Measurements from ENCODE around the gene FOSL2.
A peak's percentile ranks its signal among the peaks of the same experiment; 100 is the strongest.
"Not testable (repeated sequence)": the region's sequence is repeated elsewhere in the genome, so short reads cannot be mapped to it uniquely, and the experiment has no call there.

FOSL2 gene

GRCh38 chr2:28357055-28357454 is 35.6 kb upstream of the FOSL2 start:
- no peak for DNase-seq (ENCODE audit: low spot score)

DNA sequence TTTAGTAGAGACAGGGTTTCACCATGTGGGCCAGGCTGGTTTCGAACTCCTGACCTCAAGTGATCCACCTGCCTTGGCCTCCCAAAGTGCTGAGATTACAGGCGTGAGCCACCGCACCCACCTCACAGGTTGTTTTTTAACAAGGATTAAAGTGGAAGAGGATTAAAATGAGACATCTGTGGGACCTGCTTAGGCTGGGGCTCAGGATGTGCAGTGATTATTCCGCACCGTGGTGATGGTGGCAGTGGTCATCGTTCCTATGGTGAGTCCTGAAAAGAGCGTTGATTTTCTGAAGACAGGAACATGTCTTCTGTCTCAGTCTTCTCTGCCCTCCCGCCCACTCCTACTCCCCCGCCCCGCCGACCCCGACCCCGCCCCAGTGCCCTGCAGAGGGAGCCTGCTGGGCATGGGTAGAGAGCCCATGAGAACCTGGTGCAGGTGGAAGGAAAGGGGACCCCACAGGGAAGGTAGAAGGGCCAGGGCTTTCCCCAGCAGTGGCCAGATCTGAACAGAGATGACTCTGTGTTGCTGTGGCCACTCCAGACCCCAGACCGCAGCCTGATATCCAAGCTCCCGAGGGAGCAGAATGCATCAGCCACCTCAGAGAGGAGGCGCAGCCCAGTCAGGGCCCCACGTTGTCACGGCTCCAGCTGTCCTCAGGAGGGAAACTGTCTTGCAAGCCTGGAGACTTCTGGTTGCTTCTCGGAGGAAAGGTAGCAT is 34.5 kb upstream of the FOSL2 start:
- DNase-seq (ENCODE audit: low spot score) = no peak

GRCh38 chr2:28358668-28359201 is 33.9 kb upstream of the FOSL2 start:
- no peak for DNase-seq (ENCODE audit: low spot score)

DNA sequence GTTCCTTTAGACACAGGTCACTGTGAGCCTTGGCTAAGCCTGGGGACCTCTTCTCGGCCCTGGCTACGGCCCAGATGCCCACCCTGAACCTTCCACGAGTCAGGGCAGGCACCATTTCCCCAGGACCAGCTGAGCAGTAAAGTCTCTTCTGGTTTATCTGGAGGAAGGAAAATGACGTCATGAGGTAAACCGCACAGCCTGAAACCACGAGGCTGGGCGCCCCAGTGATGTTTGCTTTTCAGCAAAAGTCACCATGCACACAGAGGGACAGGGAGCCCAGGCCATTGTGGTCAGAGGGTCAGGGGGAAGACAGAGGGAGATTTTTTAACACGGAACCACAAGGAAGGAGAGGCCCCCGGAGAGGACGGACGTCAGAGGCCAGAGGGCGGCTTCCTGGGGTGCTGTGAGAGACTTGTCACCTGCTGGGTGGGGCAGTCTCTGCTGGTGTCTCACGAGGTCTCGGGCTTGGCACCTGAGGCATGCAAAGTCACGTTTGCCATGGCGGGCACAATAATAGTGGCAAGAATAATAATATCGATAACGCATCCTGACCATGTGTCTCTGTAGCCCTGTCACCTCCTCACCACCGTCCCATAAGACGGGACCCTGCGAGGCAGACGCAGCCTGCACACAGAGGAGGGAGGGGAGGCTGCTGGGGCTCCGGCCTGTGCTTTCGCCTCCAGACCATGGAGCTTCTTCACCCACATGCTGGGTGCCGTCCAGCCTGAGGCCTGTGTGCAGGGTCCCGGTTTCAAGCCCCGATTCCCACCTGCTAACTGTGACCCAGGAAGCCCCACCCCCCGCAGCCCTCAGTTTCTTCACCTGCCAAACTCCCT is 33.2 kb upstream of the FOSL2 start:
- DNase-seq (ENCODE audit: low spot score) = no peak

GRCh38 chr2:28360058-28360717 is 32.5 kb upstream of the FOSL2 start:
- no peak for DNase-seq (ENCODE audit: low spot score)

DNA sequence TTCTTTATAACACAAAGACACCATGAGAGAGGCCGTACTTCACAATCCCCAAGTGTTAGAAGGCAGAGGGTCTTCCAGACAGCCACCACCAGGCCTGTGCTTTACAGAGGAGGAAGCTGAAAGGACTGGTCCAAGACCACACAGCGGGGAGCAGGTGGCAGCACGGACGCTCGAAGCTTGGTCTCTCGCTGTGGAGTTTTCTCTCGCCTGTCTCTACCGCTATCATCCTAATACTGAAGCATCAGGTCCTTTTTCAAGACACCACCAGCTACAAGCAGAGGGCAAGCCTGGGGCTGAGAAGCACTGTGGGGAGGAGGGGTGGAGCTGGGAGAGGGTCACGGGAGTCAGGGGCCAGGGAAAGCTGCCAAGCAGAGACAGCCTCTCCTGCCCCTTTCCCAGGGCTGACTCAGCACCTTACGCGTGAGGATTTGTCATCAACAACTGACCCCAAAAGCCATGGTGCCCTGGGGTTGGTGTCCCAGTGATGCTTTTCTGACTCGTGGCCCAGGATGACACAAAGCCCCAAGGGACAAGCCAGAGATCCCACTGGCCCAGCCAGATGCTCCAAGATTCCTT is 31.9 kb upstream of the FOSL2 start:
- peak; percentile 32 for DNase-seq (ENCODE audit: low spot score)

GRCh38 chr2:28361991-28362710 is 30.5 kb upstream of the FOSL2 start:
- DNase-seq (ENCODE audit: low spot score) = no peak

DNA sequence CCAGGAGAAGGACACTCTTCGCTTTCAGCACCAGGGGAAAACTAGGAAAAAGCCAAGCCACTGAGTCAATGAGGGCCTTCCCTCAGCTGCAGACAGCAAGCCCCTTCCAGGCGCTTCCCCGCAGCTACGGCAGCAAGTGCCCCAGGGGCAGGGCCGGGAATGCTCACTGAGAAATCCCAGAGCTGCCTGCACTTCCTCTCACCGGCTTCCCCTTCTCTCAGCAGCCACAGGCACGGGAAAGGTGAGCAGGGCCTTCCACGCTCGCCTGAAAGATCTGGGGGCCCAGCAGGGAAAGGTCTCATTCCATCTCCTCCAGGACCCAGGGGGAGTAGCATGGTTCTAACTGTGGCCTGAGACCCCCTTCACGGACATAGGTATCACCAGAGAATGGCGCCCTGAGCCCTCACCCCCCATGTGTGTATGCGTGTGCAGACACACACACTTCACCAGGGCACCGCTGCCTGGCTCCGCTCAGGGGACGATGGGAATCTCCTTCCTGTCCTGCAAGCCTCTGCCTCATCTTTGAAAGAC is 29.6 kb upstream of the FOSL2 start:
- DNase-seq (ENCODE audit: low spot score) = no peak

GRCh38 chr2:28363686-28364280 is 28.9 kb upstream of the FOSL2 start:
- no peak for DNase-seq (ENCODE audit: low spot score)

DNA sequence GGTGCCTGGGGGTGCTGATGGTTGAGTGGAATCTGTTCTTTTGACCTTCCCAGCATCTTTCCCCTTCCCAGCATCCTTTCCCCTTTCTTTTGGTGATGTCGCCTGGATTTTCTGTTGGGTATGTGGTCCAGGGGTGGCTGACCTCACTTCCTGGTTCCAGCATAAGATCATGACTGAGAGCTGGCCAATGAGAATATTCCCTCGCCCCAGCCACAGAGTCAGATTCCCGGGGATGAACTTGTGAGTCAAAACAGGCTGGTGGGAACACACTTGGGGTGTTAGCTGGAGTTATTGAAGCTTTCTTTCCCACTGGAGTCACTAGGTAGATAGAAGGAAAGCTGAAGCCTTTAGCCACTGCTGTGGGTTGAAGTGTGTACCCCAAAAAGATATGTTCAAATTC is 28.0 kb upstream of the FOSL2 start:
- no peak for DNase-seq (ENCODE audit: low spot score)

DNA sequence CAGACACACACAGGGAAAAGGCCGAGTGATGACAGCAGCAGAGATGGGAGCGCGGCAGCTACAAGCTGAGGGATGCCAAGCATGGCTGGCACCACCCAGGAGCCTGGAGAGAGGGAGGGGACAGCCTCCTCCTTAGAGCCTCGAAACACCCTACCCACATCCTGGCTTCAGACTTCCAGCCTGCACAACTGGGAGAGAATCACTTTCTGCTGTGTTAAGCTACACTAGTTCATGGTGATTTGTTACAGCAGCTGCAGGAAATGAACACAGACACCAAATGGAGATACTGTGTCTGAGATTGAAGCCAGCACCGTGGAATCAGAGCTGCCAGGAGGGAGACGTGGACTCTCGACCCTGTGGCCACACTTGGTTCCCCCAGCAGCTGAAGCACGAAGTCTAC is 27.5 kb upstream of the FOSL2 start:
- DNase-seq (ENCODE audit: low spot score) = no peak

- DNase-seq (ENCODE audit: low spot score) = no peak
Observed at GRCh38 chr2:28366149-28366495, 26.5 kb upstream of the FOSL2 start.

- DNase-seq (ENCODE audit: low spot score) = no peak
Observed at GRCh38 chr2:28366496-28367282, 26.0 kb upstream of the FOSL2 start.

- no peak for DNase-seq (ENCODE audit: low spot score)
Observed at GRCh38 chr2:28367667-28368356, 24.8 kb upstream of the FOSL2 start.

GRCh38 chr2:28368357-28368798 is 24.3 kb upstream of the FOSL2 start:
- no peak for DNase-seq (ENCODE audit: low spot score)

- no peak for DNase-seq (ENCODE audit: low spot score)
Observed at GRCh38 chr2:28369358-28369757, 23.3 kb upstream of the FOSL2 start.

- no peak for DNase-seq (ENCODE audit: low spot score)
Observed at GRCh38 chr2:28370354-28370753, 22.3 kb upstream of the FOSL2 start.

DNA sequence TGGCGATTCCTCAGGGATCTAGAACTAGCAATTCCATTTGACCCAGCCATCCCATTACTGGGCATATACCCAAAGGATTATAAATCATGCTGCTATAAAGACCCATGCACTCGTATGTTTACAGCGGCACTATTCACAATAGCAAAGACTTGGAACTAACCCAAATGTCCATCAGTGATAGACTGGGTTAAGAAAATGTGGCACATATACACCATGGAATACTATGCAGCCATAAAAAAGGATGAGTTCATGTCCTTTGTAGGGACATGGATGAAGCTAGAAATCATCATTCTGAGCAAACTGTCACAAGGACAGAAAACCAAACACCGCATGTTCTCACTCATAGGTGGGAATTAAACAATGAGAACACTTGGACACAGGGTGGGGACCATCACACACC is 20.9 kb upstream of the FOSL2 start:
- not testable (repeated sequence) for DNase-seq (ENCODE audit: low spot score)

DNA sequence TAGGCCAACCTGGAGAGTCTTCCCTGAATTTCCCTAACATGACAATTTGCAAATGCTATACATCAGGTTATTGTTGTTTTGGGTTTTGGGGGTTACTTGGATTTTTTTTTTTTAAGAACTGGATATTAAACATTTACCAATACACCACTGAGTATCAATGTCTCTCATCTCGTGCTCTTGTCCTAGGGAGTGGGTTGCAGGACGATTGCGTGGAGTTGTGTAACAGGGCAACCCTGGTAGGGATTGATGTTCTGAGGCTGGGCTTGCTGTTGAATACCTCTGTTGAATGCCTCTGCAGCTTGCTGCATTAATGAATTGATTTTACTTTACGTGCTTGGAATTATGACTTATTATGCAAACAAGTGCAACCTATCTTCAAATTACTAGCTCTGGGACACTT is 18.8 kb upstream of the FOSL2 start:
- no peak for DNase-seq (ENCODE audit: low spot score)

DNA sequence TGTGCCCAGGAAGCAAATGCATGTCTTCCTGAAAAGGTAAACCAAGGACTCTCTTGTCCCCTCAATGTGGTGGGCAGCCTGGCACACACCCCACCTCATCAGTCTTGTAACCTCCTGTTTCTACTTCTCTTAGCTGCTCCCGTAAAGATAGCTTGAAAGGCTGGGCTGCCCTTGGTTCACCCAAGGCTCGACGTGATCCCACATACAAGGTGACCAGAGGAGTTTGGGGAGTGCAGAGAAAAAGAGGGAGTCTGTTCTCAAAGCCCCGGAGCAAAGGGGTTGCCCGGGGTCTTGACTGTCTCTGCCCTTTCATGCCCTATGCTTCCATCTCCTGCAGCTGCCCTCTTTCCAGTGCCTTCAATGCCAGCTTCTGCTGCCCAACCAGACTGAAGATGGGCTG is 18.3 kb upstream of the FOSL2 start:
- DNase-seq (ENCODE audit: low spot score) = no peak

All from GM03348 (cell line).